Astrocyte of the hippocampus (primary cell): ENCODE data around the gene SNAI3.
A peak's percentile ranks its signal among the peaks of the same experiment; 100 is the strongest.

Experiments used
- DNase-seq: peaks from one replicate; pipeline ENCODE4 v3.0.0; 2011; ENCODE audit warnings: low read depth, low spot score

The SNAI3 gene

DNA sequence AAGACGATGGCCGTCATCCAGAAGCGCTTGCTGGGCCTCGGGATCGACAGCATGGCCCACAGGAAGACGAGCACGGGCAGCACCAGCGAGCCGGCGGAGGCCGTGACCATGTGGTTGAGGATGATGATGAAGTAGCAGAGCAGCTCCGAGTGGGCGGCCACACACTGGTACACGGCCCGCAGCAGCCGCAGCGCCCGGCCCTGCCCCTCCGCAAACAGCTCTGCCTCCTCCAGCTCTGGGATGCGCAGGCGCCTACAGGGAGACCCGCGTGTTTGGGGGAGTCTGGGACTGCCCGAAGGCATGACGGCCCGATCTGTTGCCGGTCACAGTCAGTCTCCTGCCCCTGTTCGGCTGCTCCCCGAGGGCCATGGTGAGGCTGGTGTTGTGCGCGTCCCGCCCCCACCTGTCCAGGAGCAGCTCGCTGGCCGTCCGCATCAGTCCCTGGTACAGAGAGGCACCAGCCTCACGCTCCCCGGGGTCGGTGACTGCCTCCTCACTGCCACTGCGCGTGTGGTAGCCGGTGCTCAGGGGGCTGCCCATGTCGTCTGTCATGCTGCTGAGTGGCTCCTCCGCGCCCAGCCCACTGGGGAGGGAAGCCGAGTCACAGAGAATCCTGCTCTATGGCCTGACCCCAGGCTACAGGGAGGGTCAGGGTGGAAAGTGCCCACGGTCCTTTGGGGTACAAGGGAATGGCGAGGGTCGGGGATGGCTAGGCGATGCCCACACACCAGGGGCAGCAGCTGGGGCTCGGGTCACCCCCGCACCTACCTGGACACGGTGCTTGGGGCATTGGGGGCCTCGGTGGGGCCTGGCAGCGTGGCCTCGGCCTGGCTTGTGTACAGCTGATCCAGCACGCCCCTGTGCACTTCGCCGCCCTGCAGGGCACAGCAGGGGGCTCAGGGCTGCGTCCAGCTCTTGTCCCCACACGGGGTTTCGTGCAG is 35.8 kb upstream of the SNAI3 start:
- no peak for DNase-seq

GRCh38 chr16:88721236-88721635 is 34.9 kb upstream of the SNAI3 start:
- no peak for DNase-seq

DNA sequence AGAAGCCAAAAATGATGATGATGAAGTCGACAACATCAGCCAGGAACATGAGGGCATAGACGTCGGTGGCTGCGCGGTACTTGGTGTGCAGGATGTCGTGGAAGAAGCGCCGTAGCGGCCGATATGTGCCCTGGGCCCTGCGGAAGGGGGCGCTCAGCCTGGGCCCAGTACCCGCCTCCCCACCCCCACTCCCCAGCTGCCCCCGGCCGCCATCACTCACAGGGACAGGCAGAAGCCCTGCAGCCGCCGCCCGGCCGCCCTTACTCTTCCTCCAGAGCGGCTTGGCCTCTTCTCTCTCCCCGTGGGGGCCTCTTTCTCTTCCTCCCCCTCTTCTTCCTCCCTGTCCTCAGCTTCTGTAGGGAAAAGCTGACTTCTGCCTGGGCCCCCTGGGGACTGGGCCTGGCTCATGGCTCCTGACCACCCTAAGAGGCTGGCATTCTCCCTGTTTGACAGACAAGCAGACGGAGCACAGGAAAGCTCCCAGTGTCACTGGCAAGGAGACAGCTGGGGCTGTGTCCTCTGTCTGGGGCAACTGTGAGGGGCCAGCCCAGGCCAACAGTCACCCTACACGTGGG is 34.2 kb upstream of the SNAI3 start:
- DNase-seq = no peak

DNA sequence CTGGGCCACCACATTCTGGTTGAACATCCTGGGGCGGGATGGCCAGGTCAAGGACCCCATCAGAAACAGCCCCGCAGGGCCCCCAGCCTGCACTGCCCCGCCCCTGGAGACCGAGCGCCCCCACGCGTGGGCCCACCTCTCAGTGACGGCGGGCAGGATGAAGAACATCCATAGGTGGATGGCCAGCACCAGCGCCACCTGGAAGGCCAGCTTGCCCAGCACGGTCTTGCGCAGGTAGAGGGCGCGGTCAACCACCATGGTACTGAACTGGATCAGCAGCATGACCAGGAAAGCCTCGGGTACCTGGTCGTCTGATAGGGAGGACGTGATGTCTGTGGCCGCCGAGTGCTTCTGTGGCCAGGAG is 33.6 kb upstream of the SNAI3 start:
- DNase-seq = no peak

GRCh38 chr16:88719267-88719932 is 33.1 kb upstream of the SNAI3 start:
- DNase-seq = peak; percentile 37

DNA sequence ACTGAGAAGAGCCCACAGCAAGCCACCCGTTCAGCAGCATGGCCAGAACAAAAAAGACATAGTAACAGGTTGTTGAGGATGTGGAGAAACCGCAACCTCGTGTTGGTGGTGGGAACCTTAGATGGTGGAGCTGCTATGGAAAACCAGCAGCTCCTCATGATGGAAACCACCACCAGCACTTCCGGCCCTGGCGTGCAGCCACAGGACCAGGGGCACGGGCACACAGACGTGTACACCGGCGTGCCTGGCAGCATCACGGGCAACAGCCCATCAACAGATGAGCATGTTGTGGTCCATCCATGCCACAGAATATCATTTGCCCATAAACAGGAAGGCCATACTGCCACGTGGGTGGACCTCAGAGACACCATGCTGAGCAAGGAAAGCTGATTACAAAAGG is 31.9 kb upstream of the SNAI3 start:
- no peak for DNase-seq

DNA sequence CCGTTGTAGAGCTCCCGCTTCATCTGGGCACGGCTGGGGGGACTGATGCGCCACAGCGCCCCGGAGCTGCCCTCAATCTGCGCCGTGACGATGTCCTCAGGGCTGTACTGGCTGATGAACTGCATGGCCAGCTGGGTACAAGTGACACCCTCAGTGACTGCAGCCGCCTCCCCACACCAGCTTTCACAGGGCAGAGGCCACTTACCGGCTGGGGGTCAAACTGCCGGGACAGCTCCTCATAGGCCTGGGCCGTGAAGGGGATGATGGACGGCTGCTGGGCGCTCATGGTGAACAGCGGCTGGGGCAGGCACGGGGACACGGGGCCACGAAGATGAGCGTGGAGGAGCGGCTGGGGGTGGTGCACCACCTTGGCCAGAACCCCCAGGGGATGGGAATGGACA is 30.3 kb upstream of the SNAI3 start:
- DNase-seq = no peak

DNA sequence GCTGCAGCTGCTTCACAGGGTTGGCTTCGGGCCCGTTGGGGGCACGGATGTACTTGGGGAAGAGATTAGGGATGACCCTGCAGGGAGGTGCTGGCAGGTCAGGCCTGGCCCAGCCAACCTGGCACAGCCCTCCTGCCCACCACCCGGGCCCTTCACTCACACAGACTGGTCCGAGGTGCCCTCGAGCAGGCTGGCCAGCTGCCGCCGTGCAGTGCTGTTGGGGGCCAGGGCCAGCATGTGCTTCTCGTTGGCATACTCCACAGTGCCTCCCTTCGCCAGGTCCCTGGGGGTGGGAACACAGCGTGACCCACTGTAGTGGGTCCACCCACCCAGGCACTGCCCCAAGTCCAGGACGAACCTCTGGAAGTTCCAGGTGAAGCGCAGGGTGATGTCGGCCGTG is 29.9 kb upstream of the SNAI3 start:
- no peak for DNase-seq

DNA sequence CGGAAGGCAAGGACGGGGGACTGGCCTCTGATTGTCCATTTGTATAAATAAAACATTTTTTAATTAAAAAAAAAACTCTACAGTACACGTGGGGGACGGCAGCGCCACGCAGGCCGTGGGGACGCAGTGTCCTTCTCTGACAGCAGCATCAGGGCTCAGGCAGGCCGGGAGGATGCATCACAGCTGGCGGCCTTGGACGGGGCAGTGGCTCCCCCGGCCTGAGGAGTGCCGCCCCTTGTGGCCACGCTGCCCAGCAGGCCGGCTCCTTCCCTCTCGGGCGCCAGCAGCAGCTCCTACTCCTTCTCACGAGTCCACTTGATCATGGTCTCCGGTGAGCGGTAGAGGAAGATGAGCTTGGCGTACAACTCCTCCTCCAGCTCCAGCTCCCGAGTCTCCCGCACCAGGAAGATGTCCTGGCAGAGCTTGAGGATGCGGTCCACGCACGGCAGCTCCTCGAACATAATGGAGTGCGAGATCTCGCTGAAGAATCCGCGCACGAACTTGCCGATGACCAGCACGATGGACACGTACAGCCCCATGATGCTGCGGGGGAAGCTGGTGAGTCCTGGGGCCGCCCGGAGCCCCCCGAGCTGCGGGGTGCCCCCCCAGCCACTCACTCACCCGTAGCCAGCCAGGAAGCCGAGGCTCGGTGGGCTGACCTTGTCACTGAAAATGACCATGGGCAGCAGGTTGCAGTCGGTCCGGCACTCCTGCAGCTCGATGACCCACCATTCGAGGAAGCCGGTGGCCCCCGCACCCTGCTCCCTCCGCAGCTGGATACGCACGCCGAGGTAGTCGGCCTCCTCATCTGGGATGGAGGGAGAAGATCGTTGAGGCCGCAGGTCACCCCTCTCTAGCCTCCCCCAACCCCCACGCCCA is 29.2 kb upstream of the SNAI3 start:
- no peak for DNase-seq

GRCh38 chr16:88714420-88715302 is 28.4 kb upstream of the SNAI3 start:
- no peak for DNase-seq

GRCh38 chr16:88713568-88714419 is 27.5 kb upstream of the SNAI3 start:
- DNase-seq = peak; percentile 28

GRCh38 chr16:88713054-88713453 is 26.7 kb upstream of the SNAI3 start:
- DNase-seq = no peak

DNA sequence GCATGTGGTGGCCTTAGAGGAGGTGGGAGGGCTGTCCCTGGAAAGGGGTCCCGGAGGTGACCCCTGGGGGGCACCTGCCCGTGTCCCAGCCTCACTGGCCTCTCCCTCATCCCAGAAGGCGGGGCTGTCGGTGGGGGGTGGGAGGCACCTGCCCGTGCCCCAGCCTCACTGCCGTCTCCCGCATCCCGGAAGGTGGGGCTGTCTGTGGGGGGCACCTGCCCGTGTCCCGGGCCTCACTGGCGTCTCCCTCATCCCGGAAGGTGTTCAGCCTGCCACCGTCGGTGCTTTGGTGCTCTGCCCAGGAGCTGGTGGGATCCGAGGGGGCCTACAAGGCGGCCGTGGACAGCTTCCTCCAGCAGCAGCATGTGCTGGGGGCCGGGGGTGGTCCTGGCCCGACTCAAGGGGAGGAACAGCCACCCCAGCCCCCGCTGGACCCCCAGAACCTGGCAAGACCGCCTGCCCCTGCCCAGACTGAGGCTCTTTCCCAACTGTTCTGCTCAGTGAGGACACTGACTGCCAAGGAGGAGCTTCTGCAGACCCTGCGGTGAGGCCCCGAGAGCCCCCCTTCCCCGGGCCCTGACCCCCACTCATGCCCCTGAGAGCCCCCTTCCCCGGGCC is 26.2 kb upstream of the SNAI3 start:
- no peak for DNase-seq

DNA sequence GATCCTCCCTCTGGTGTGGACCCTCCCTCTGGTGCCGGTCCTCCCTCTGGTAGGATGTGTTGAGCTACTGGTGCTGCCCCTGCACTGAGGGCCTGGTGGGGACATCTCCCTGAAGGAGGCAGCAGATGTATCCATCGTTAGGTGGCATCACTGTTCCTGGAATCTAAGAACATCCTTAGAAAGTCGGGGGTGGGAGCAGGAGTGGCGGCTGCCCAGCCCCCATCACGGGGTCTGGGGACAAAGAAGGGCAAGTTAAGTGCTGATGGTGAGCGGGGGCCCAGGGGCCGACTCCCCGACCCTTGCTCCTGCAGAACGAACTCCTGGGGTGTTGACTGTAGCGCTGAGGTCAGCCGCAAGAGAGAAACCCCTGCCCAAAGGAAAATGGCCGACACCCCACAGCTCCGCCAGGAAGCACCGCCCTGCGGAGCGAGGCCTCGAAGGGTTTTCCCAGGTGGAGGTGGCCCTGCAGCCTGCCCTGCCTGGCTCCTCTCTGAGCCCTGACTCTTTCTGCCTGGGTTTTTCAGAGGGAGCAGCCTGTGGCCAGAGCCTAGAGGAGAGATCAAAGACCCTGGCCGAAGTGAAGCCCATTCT is 25.5 kb upstream of the SNAI3 start:
- DNase-seq = no peak

DNA sequence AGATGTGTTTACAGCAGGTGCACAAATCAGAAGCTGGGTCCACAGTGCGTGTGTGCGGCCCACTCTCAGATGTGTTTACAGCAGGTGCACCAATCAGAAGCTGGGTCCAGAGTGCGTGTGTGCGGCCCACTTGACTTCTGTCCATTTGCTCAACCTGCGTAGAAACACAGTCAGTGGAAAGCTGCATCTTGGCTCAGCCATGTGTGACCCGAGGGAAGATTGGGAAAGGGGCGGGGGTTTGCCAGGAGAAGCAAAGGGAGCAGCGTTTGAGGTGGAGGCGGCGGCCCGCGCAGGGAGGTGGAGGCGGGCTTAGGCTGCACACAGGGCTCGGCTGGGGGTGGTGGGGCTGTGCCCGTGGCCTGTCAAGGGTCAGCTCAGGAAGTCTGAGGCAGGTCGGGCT is 24.2 kb upstream of the SNAI3 start:
- DNase-seq = no peak

DNA sequence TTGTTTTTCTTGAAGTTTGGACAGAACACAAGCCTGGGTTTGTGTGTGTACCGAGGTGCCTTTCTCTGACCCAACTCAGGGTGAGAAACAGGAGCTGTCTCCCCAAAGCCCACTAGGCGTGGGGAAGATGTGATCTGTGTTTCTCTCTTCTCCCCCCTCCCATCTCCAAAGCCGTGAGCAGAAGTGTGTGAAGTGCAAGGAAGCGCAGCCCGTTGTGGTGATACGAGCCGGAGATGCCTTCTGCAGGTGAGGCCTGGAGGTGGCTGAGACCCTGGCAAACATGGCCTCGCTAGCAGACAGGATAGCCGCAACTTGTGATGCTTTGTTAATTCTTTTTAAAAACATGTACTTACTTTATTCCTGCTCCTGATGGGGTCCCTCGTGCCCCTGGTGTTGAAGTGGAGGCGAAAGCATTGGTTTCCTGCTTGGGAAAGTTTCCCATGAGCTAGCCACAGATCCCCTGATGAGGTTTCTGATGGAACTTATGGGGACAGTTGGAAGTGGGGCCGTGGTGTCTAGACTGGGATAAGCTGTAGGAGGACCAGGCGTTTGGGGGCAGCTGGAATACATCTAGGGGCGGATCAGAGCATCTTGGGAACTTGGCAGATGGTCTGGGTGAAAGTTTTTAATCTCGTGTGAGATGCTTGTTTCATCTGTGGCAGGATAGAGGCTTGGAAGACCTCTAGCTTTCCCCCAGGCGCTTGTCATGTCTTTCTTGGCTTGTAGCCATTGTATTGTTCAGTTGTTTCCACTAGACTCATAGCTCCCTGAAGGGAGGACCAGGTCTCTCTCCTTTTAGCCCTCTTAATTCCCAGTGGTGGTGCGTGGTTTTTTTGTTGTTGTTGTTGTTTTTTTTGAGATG is 20.9 kb upstream of the SNAI3 start:
- DNase-seq = no peak

- peak; percentile 97 for DNase-seq
These were observed 20.1 kb upstream of the SNAI3 start, which contains the start of the genes CTU2 and RNF166 for GRCh38 chr16:88706229-88706964. TSS of gene CTU2 (plus strand) at chr16:88706503. CDS start at chr16:88706531, 28 bp downstream. TSS of gene RNF166 (minus strand) at chr16:88706408. CDS start at chr16:88706325, 83 bp downstream.
